ENCODE results near the gene SPC25. TPM values are rescaled to one million over a fixed set of nuclear protein-coding genes. Genes with fewer than 3 reads are reported as not detected.

Gene SPC25
- total RNA-seq, 1 experiment from 2014 or later = 31.5 TPM

DNA sequence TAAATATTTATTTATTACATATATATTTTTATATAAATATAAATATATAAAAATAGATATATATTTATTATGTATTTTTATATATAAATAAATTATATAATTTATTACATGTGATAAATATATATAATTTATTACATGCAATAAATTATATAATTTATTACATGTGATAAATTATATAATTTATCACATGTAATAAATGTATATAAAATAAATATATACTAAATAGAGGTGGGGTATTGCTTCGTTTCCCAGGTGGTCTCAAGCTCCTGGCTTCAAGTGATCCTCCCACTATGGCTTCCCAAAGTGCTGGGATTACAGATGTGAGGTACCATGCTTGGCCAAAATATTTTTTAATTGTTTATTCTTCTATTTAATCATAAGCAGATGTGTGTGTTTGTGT lies 7.2 kb upstream of the SPC25 start:
- H4K8ac ChIP-seq (replicated peaks; ENCODE audit: insufficient read length, low read depth, low read length) = no peak overlapping the region
- no peak for DNase-seq
- WGBS (ENCODE audit: extremely low coverage, insufficient read length, low lambda C conversion rate) = no CpG with 5 or more reads among the region's 1 CpG

More for the DNA sequence above, 7.2 kb upstream of the SPC25 start:
- Histone ChIP-seq H3K4ac (ENCODE audit: low read depth, low read length) (no peak overlapping the region), H3K79me1 (ENCODE audit: insufficient read depth, low read depth, low read length, poor library complexity, severe bottlenecking) (no peaks in the 10 kb centered on the region), H3K56ac (ENCODE audit: insufficient read length, low read depth, low read length) (no peak overlapping the region), H4K91ac (ENCODE audit: insufficient read length, low read depth, low read length) (no peak overlapping the region), H2BK20ac (ENCODE audit: low read depth, low read length, poor library complexity, severe bottlenecking) (no peak overlapping the region), H3K4me2 (ENCODE audit: insufficient read depth, insufficient read length, low read length) (no peak overlapping the region), H3K23me2 (ENCODE audit: insufficient read length, low read depth, low read length, poor library complexity, severe bottlenecking) (no peaks in the 10 kb centered on the region), H2AFZ (ENCODE audit: low read length) (no peak overlapping the region), H2BK120ac (ENCODE audit: low read depth, low read length, poor library complexity, severe bottlenecking) (no peak overlapping the region), H4K5ac (ENCODE audit: insufficient read length, low read depth, low read length) (no peak overlapping the region), H3K27ac (ENCODE audit: insufficient read length, low read depth, low read length) (no peak overlapping the region), H3K4me1 (ENCODE audit: insufficient read depth, low read length) (no peaks in the 10 kb centered on the region), H2BK12ac (ENCODE audit: insufficient read length, low read depth, low read length) (no peak overlapping the region), H4K20me1 (ENCODE audit: control insufficient read depth, insufficient read depth, insufficient read length) (no peaks in the 10 kb centered on the region), H3T11ph (ENCODE audit: low read length) (no peak overlapping the region), H3K9ac (ENCODE audit: extremely low read depth, insufficient read length, low read length) (no peak overlapping the region), H2BK15ac (ENCODE audit: low read depth, low read length) (no peak overlapping the region), H3K79me2 (ENCODE audit: insufficient read depth, low read length) (no peaks in the 10 kb centered on the region), H3K23ac (ENCODE audit: insufficient read length, low read depth, low read length) (no peak overlapping the region), H3K18ac (ENCODE audit: insufficient read length, low read depth, low read length) (no peak overlapping the region), H3K27me3 (ENCODE audit: insufficient read depth, low read length) (no peaks in the 10 kb centered on the region; the same call in 1 of the 2 replicates), H2BK5ac (ENCODE audit: insufficient read length, low read length) (no peak overlapping the region), H2AK5ac (ENCODE audit: insufficient read length, low read length) (no peak overlapping the region), H3K14ac (ENCODE audit: insufficient read depth, low read length) (no peak overlapping the region), H3K9me3 (ENCODE audit: control insufficient read depth, low read depth, low read length) (no peaks in the 10 kb centered on the region)
- Mint-ChIP-seq H3K4me3 (no peak overlapping the region), H3K9me3 (no peaks in the 10 kb centered on the region), H3K27me3 (ENCODE audit: low read depth) (no peaks in the 10 kb centered on the region), H3K36me3 (ENCODE audit: insufficient read depth in 1 of 3, low read depth in 3 of 3) (no peaks in the 10 kb centered on the region), H3K27ac (no peak overlapping the region), H3K4me1 (peaks cover 8% of the 10 kb centered on the region in 2 experiments)
- TF ChIP-seq, protein P1, sequence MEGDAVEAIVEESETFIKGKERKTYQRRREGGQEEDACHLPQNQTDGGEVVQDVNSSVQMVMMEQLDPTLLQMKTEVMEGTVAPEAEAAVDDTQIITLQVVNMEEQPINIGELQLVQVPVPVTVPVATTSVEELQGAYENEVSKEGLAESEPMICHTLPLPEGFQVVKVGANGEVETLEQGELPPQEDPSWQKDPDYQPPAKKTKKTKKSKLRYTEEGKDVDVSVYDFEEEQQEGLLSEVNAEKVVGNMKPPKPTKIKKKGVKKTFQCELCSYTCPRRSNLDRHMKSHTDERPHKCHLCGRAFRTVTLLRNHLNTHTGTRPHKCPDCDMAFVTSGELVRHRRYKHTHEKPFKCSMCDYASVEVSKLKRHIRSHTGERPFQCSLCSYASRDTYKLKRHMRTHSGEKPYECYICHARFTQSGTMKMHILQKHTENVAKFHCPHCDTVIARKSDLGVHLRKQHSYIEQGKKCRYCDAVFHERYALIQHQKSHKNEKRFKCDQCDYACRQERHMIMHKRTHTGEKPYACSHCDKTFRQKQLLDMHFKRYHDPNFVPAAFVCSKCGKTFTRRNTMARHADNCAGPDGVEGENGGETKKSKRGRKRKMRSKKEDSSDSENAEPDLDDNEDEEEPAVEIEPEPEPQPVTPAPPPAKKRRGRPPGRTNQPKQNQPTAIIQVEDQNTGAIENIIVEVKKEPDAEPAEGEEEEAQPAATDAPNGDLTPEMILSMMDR (conservative IDR thresholded peaks at IDR 0.05) = no peak

Measured in H9 (cell line).